ENCODE measurements around the gene UBA52. TPM values are rescaled to one million over a fixed set of nuclear protein-coding genes. Genes with fewer than 3 reads are reported as not detected.
"Not testable (repeated sequence)": the region's sequence is repeated elsewhere in the genome, so short reads cannot be mapped to it uniquely, and the experiment has no call there.

The UBA52 gene
- total RNA-seq, 1 experiment from 2014 or later, result 660 TPM

- not testable (repeated sequence) for DNase-seq (ENCODE audit: low spot score)
Observed at GRCh38 chr19:18592732-18593131, 21.1 kb downstream of the UBA52 start.

- DNase-seq (ENCODE audit: low spot score), result peak; percentile 17
Observed at GRCh38 chr19:18593367-18594095, 21.9 kb downstream of the UBA52 start.

GRCh38 chr19:18594096-18594823, 22.6 kb downstream of the UBA52 start:
- peak; percentile 70 for DNase-seq (ENCODE audit: low spot score)

- no peak for DNase-seq (ENCODE audit: low spot score)
Observed at GRCh38 chr19:18594824-18595373, 23.2 kb downstream of the UBA52 start.

GRCh38 chr19:18595475-18595874, 23.8 kb downstream of the UBA52 start:
- no peak for DNase-seq (ENCODE audit: low spot score)

GRCh38 chr19:18596752-18597157, 25.1 kb downstream of the UBA52 start:
- DNase-seq (ENCODE audit: low spot score), result peak; percentile 48

- no peak for DNase-seq (ENCODE audit: low spot score)
Observed at GRCh38 chr19:18597809-18598660, 26.4 kb downstream of the UBA52 start.

- no peak for DNase-seq (ENCODE audit: low spot score)
Observed at GRCh38 chr19:18599485-18599884, 27.8 kb downstream of the UBA52 start.

GRCh38 chr19:18600692-18601397, 29.2 kb downstream of the UBA52 start:
- not testable (repeated sequence) for DNase-seq (ENCODE audit: low spot score)

- DNase-seq (ENCODE audit: low spot score), result no peak
Observed at GRCh38 chr19:18601875-18602274, 30.2 kb downstream of the UBA52 start.

GRCh38 chr19:18603255-18603957, 31.7 kb downstream of the UBA52 start:
- no peak for DNase-seq (ENCODE audit: low spot score)

- DNase-seq (ENCODE audit: low spot score), result no peak
Observed at GRCh38 chr19:18603958-18604819, 32.5 kb downstream of the UBA52 start.

- no peak for DNase-seq (ENCODE audit: low spot score)
Observed at GRCh38 chr19:18604820-18605159, 33.1 kb downstream of the UBA52 start.

GRCh38 chr19:18605196-18605545, 33.5 kb downstream of the UBA52 start:
- no peak for DNase-seq (ENCODE audit: low spot score)

GRCh38 chr19:18605546-18606280, 34.1 kb downstream of the UBA52 start:
- DNase-seq (ENCODE audit: low spot score), result no peak

GRCh38 chr19:18606281-18607225, 34.9 kb downstream of the UBA52 start, which contains the start of gene CRLF1:
Gene CRLF1 (minus strand): TSS chr19:18606799. CDS start chr19:18606656, 143 bp downstream.
- no peak for DNase-seq (ENCODE audit: low spot score)

GRCh38 chr19:18607226-18608101, 35.8 kb downstream of the UBA52 start:
- no peak for DNase-seq (ENCODE audit: low spot score)
